SK-N-SH (cell line): Measurements from ENCODE around the gene UPP2. TPM values are rescaled to one million over a fixed set of nuclear protein-coding genes. Genes with fewer than 3 reads are reported as not detected.

Experiments used
- CTCF ChIA-PET: fragments of 300-600, 350-600 bp; formaldehyde crosslinking; extraction: SDS; loops from one replicate; lab custom pipeline; 2021; lab: Yijun Ruan, JAX
- POLR2A ChIA-PET: fragments of 350-600 bp; sonication (Branson Sonifier 250); formaldehyde crosslinking; extraction: SDS; loops from one replicate; lab custom pipeline; 2020; ENCODE audit warnings: antibody characterized with exemption, inconsistent platforms; lab: Yijun Ruan, JAX
- DNase-seq: peaks from one replicate; pipeline ENCODE4 v3.0.0; 2012
- H2AFZ ChIP-seq: fragments of 200-600 bp; sonication (generic); 2 replicates; pipeline ENCODE4 v1.8.1; 2016; ENCODE audit warnings: antibody characterized with exemption, mild to moderate bottlenecking, low read depth
- H3F3A ChIP-seq: fragments of 200-600 bp; sonication (generic); replicated peaks from 2 replicates; pipeline ENCODE3; 2016; ENCODE audit warnings: antibody characterized with exemption, mild to moderate bottlenecking; ENCODE audit not compliant: insufficient read depth
- H3K27ac ChIP-seq, 2 experiments: fragments of 200-500 bp in 1 of 2; fragments of 200-600 bp in 1 of 2; sonication (Bioruptor generic) in 1 of 2; sonication (generic), shearing (Covaris generic) in 1 of 2; 2 replicates each; pipeline versions ENCODE4 v1.5.1 to v1.6.1; 2014 to 2016; ENCODE audit warnings: low read depth in 2 of 2, inconsistent platforms in 1 of 2, low read length in 1 of 2, mild to moderate bottlenecking in 1 of 2, mixed read lengths in 1 of 2
- H3K27me3 ChIP-seq: fragments of 200-600 bp; sonication (generic), shearing (Covaris generic); 2 replicates; pipeline ENCODE4 v1.6.1; 2016; ENCODE audit warnings: mixed run types; ENCODE audit not compliant: insufficient read depth
- H3K36me3 ChIP-seq, 2 experiments: fragments of 200-500 bp in 1 of 2; fragments of 200-600 bp in 1 of 2; sonication (Bioruptor generic) in 1 of 2; sonication (generic) in 1 of 2; replicated peaks in 1 of 2; 2 replicates each; pipeline versions ENCODE3 to v1.5.1; 2014 to 2016; ENCODE audit warnings: low read length in 1 of 2, mild to moderate bottlenecking in 1 of 2; ENCODE audit not compliant: insufficient read depth in 2 of 2, control insufficient read depth in 1 of 2
- H3K4me1 ChIP-seq, 2 experiments: fragments of 200-500 bp in 1 of 2; fragments of 200-600 bp in 1 of 2; sonication (Bioruptor generic) in 1 of 2; sonication (generic), shearing (Covaris generic) in 1 of 2; 2 replicates each; pipeline versions ENCODE4 v1.5.1 to v1.6.1; 2014 to 2016; ENCODE audit warnings: low read depth in 1 of 2, low read length in 1 of 2, mixed run types in 1 of 2; ENCODE audit not compliant: insufficient read depth in 2 of 2, control insufficient read depth in 1 of 2
- H3K4me2 ChIP-seq: fragments of 200-600 bp; sonication (generic), shearing (Covaris generic); 2 replicates; pipeline ENCODE4 v1.6.1; 2017; ENCODE audit warnings: mixed run types
- H3K4me3 ChIP-seq, 2 experiments: fragments of 200-500 bp in 1 of 2; fragments of 200-600 bp in 1 of 2; sonication (Bioruptor generic) in 1 of 2; sonication (generic), shearing (Covaris generic) in 1 of 2; 2 replicates each; pipeline versions ENCODE4 v1.5.1 to v1.8.1; 2014 to 2016; ENCODE audit warnings: low read depth in 2 of 2, inconsistent platforms in 1 of 2, low read length in 1 of 2, mild to moderate bottlenecking in 1 of 2, mixed read lengths in 1 of 2, moderate library complexity in 1 of 2
- H3K79me2 ChIP-seq: fragments of 200-600 bp; sonication (generic); 2 replicates; pipeline ENCODE4 v1.8.1; 2017; ENCODE audit warnings: mild to moderate bottlenecking; ENCODE audit not compliant: insufficient read depth
- H3K9ac ChIP-seq: fragments of 200-600 bp; sonication (generic); 2 replicates; pipeline ENCODE4 v1.6.1; 2017; ENCODE audit warnings: mixed run types
- H3K9me2 ChIP-seq: fragments of 200-600 bp; sonication (generic); 2 replicates; pipeline ENCODE4 v1.6.1; 2017; ENCODE audit warnings: mixed run types
- H3K9me3 ChIP-seq: fragments of 200-600 bp; sonication (generic); 2 replicates; pipeline ENCODE4 v1.6.1; 2017; ENCODE audit warnings: mixed run types, mild to moderate bottlenecking, moderate library complexity
- H4K20me1 ChIP-seq: fragments of 200-600 bp; sonication (generic); 2 replicates; pipeline ENCODE4 v1.6.1; 2017; ENCODE audit warnings: mild to moderate bottlenecking, mixed run types; ENCODE audit not compliant: insufficient read depth
- CHD2 ChIP-seq: fragments of 150-350 bp; IDR thresholded peaks from 2 replicates; pipeline ENCODE4 v1.6.1; 2018; ENCODE audit warnings: low read length; ENCODE audit not compliant: partially characterized antibody
- ELF1 ChIP-seq: IDR thresholded peaks from 2 replicates; pipeline ENCODE4 v1.4.0; 2012
- FOSL2 ChIP-seq: IDR thresholded peaks from 2 replicates; pipeline ENCODE4 v1.4.0; 2012; ENCODE audit warnings: low read depth, mild to moderate bottlenecking, moderate library complexity, borderline replicate concordance
- FOXJ3 ChIP-seq: sonication (generic); formaldehyde crosslinking; IDR thresholded peaks from 2 replicates; pipeline ENCODE4 v1.5.1; 2020; ENCODE audit warnings: mild to moderate bottlenecking, missing genetic modification reagents
- GABPA ChIP-seq: IDR thresholded peaks from 2 replicates; pipeline ENCODE4 v1.4.0; 2012; ENCODE audit warnings: low read depth, mild to moderate bottlenecking
- IRF3 ChIP-seq: fragments of 150-350 bp; IDR thresholded peaks from 2 replicates; pipeline ENCODE4 v1.6.1; 2016; ENCODE audit warnings: mild to moderate bottlenecking, low read depth, low read length
- JUND ChIP-seq: IDR thresholded peaks from 2 replicates; pipeline ENCODE4 v1.4.0; 2012
- POLR2AphosphoS5 ChIP-seq: IDR thresholded peaks from 2 replicates; pipeline ENCODE4 v1.6.1; 2012; ENCODE audit warnings: low read depth, low read length
- RCOR1 ChIP-seq: fragments of 150-350 bp; IDR thresholded peaks from 2 replicates; pipeline ENCODE4 v1.6.1; 2017; ENCODE audit warnings: antibody characterized with exemption, low read length
- RFX5 ChIP-seq: IDR thresholded peaks from 2 replicates; pipeline ENCODE4 v1.6.1; 2012; ENCODE audit warnings: mild to moderate bottlenecking, improper control_type of control experiment, low read length
- RXRA ChIP-seq: IDR thresholded peaks from 2 replicates; pipeline ENCODE4 v1.4.0; 2012; ENCODE audit warnings: low read depth, mild to moderate bottlenecking, borderline replicate concordance
- SIN3A ChIP-seq: IDR thresholded peaks from 2 replicates; pipeline ENCODE4 v1.6.1; 2012; ENCODE audit warnings: low read depth, mild to moderate bottlenecking, low read length, moderate library complexity, borderline replicate concordance
- TAF1 ChIP-seq: IDR thresholded peaks from 2 replicates; pipeline ENCODE4 v1.6.1; 2012; ENCODE audit warnings: low read depth, mild to moderate bottlenecking, low read length, moderate library complexity, borderline replicate concordance
- TCF12 ChIP-seq: IDR thresholded peaks from 2 replicates; pipeline ENCODE4 v1.4.0; 2012
- TEAD4 ChIP-seq: IDR thresholded peaks from 2 replicates; pipeline ENCODE4 v1.4.0; 2012; ENCODE audit warnings: mild to moderate bottlenecking, borderline replicate concordance; ENCODE audit not compliant: insufficient read depth
- USF1 ChIP-seq: IDR thresholded peaks from 2 replicates; pipeline ENCODE4 v1.4.0; 2012; ENCODE audit warnings: low read depth, borderline replicate concordance
- USF2 ChIP-seq: fragments of 150-350 bp; IDR thresholded peaks from 2 replicates; pipeline ENCODE4 v1.6.1; 2017; ENCODE audit warnings: antibody characterized with exemption, low read length, low read depth, borderline replicate concordance
- YY1 ChIP-seq: IDR thresholded peaks from 2 replicates; pipeline ENCODE4 v1.4.0; 2012; ENCODE audit warnings: low read depth, mild to moderate bottlenecking
- ZBTB33 ChIP-seq: IDR thresholded peaks from 2 replicates; pipeline ENCODE4 v1.4.0; 2012; ENCODE audit warnings: low read depth, borderline replicate concordance
- WGBS: methylation state at CpG from one replicate; pipeline ENCODE4 v1.1.6; 2017; ENCODE audit warnings: low lambda C conversion rate; 5-methylcytosine and 5-hydroxymethylcytosine counted together
- polyA plus RNA-seq, 3 experiments: library from polyadenylated mRNA; depleted of rRNA; stranded (reverse); fragments of >200 nt; gene quantifications; 2 replicates each; pipeline ENCODE4 v1.2.3, GENCODE V29; 2012

UPP2 gene
- polyA plus RNA-seq, 1 of the 3 experiments (the other 2 are of a cell fraction): not detected

- no peak for TF ChIP-seq ZBTB33
- no peak for TF ChIP-seq YY1
Measured at GRCh38 chr2:158138255-158138654, 36.6 kb downstream of the UPP2 start (continued).

- Histone ChIP-seq H3K36me3 (no peaks in the 10 kb centered on the region), H4K20me1 (no peaks in the 10 kb centered on the region), H3K9me2 (no peaks in the 10 kb centered on the region), H3K27ac (no peak overlapping the region), H3K9ac (no peak overlapping the region), H3K79me2 (no peaks in the 10 kb centered on the region), H3F3A (no peaks in the 10 kb centered on the region), H3K9me3 (no peaks in the 10 kb centered on the region), H3K4me1 (no peaks in the 10 kb centered on the region), H3K4me3 (no peak overlapping the region), H2AFZ (no peak overlapping the region), H3K27me3 (no peaks in the 10 kb centered on the region), H3K4me2 (no peak overlapping the region)
- 60% methylated on average over 1 of the region's 1 CpG for WGBS
- DNase-seq: no peak
- CTCF ChIA-PET: interaction anchor here (1.3 to 1.6 kb wide), 2 partner anchors 20 to 614 kb away, joined by 3 read pairs; no protein-coding TSS in a partner anchor
- TF ChIP-seq FOXJ3 (CRISPR knock-in tag): no peak
- TF ChIP-seq RXRA: no peak
- TF ChIP-seq TAF1: no peak
- TF ChIP-seq TEAD4: no peak
- TF ChIP-seq CHD2: no peak
- TF ChIP-seq TCF12: no peak
- TF ChIP-seq SIN3A: no peak
- no peak for TF ChIP-seq FOSL2
- TF ChIP-seq JUND: no peak
- no peak for TF ChIP-seq USF2
- TF ChIP-seq IRF3: no peak
- TF ChIP-seq POLR2AphosphoS5: no peak
- no peak for TF ChIP-seq USF1
- TF ChIP-seq RCOR1: no peak
- TF ChIP-seq ELF1: no peak
- no peak for TF ChIP-seq YY1
- no peak for TF ChIP-seq RFX5
- TF ChIP-seq GABPA: no peak
- POLR2A ChIA-PET: no interaction called here
Measured at GRCh38 chr2:158140201-158140600, 38.5 kb downstream of the UPP2 start.
